Glutamatergic neuron (in vitro differentiated cells): ENCODE results near the gene FLRT2. TPM values are rescaled to one million over a fixed set of nuclear protein-coding genes. Genes with fewer than 3 reads are reported as not detected.

Source experiments
- DNase-seq: peaks from one replicate; pipeline ENCODE4 v3.0.0; 2022
- H3K27ac Mint-ChIP-seq: one replicate; pipeline ENCODE4 v1.8.0; 2020; ENCODE audit warnings: mild to moderate bottlenecking, mixed read lengths, inconsistent platforms; ENCODE audit not compliant: unreplicated experiment
- H3K27me3 Mint-ChIP-seq: one replicate; pipeline ENCODE4 v1.8.0; 2020; ENCODE audit warnings: mild to moderate bottlenecking, moderate library complexity, mixed read lengths, inconsistent platforms; ENCODE audit not compliant: unreplicated experiment
- H3K36me3 Mint-ChIP-seq: one replicate; pipeline ENCODE4 v1.8.0; 2020; ENCODE audit warnings: mild to moderate bottlenecking, mixed read lengths, inconsistent platforms; ENCODE audit not compliant: unreplicated experiment
- H3K4me1 Mint-ChIP-seq: one replicate; pipeline ENCODE4 v1.8.0; 2020; ENCODE audit warnings: mild to moderate bottlenecking, low read depth, mixed read lengths, inconsistent platforms; ENCODE audit not compliant: unreplicated experiment
- H3K4me3 Mint-ChIP-seq: one replicate; pipeline ENCODE4 v1.8.0; 2020; ENCODE audit warnings: mild to moderate bottlenecking, mixed read lengths, inconsistent platforms; ENCODE audit not compliant: unreplicated experiment
- H3K9me3 Mint-ChIP-seq: one replicate; pipeline ENCODE4 v1.8.0; 2020; ENCODE audit warnings: mild to moderate bottlenecking, moderate library complexity, mixed read lengths, inconsistent platforms; ENCODE audit not compliant: unreplicated experiment
- total RNA-seq: library from RNA; stranded (reverse); fragmentation: NEBNext Ultra II Directional; extraction: Animal tissue kit (Norgen Biotek cat#: 25700); gene quantifications from one replicate; pipeline ENCODE4 v1.2.1, GENCODE V29; 2021; ENCODE audit not compliant: unreplicated experiment
- TF ChIP-seq, protein P1 (sequence below): fragments of 200-600 bp; sonication (generic); IDR thresholded peaks from one replicate; pipeline ENCODE4 v1.5.0; 2021; ENCODE audit not compliant: partially characterized antibody, unreplicated experiment

FLRT2 gene
- total RNA-seq, 1 donor from 2014 or later, result 69.6 TPM

GRCh38 chr14:85601690-85602089, 71.7 kb downstream of the FLRT2 start:
- peak overlapping the region; percentile 82 for H3K27ac Mint-ChIP-seq
- H3K4me3 Mint-ChIP-seq, result peak overlapping the region; percentile 63
- TF ChIP-seq, protein P1, sequence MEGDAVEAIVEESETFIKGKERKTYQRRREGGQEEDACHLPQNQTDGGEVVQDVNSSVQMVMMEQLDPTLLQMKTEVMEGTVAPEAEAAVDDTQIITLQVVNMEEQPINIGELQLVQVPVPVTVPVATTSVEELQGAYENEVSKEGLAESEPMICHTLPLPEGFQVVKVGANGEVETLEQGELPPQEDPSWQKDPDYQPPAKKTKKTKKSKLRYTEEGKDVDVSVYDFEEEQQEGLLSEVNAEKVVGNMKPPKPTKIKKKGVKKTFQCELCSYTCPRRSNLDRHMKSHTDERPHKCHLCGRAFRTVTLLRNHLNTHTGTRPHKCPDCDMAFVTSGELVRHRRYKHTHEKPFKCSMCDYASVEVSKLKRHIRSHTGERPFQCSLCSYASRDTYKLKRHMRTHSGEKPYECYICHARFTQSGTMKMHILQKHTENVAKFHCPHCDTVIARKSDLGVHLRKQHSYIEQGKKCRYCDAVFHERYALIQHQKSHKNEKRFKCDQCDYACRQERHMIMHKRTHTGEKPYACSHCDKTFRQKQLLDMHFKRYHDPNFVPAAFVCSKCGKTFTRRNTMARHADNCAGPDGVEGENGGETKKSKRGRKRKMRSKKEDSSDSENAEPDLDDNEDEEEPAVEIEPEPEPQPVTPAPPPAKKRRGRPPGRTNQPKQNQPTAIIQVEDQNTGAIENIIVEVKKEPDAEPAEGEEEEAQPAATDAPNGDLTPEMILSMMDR, result no peak
- no peaks in the 10 kb centered on the region for H3K36me3 Mint-ChIP-seq
- peaks cover under 1% of the 10 kb centered on the region for H3K9me3 Mint-ChIP-seq
- peaks cover 60% of the 10 kb centered on the region for H3K4me1 Mint-ChIP-seq
- DNase-seq, result no peak
- H3K27me3 Mint-ChIP-seq, result no peaks in the 10 kb centered on the region

GRCh38 chr14:85602345-85602744, 72.4 kb downstream of the FLRT2 start:
- Mint-ChIP-seq H3K4me3 (peak overlapping the region; percentile 39), H3K9me3 (peaks cover 3% of the 10 kb centered on the region), H3K27ac (peak overlapping the region; percentile 79), H3K36me3 (no peaks in the 10 kb centered on the region), H3K4me1 (peaks cover 63% of the 10 kb centered on the region), H3K27me3 (peaks cover 2% of the 10 kb centered on the region)
- DNase-seq, result no peak
- TF ChIP-seq, protein P1, result no peak

GRCh38 chr14:85604021-85604420, 74.1 kb downstream of the FLRT2 start:
- Mint-ChIP-seq H3K4me1 (peaks cover 56% of the 10 kb centered on the region), H3K27me3 (peaks cover 2% of the 10 kb centered on the region), H3K27ac (peak overlapping the region; percentile 64), H3K4me3 (no peak overlapping the region), H3K36me3 (peaks cover 4% of the 10 kb centered on the region), H3K9me3 (peaks cover 3% of the 10 kb centered on the region)
- TF ChIP-seq, protein P1, result no peak
- no peak for DNase-seq

GRCh38 chr14:85604714-85605113, 74.8 kb downstream of the FLRT2 start:
- TF ChIP-seq, protein P1, result no peak
- H3K9me3 Mint-ChIP-seq, result peaks cover 3% of the 10 kb centered on the region
- peaks cover 4% of the 10 kb centered on the region for H3K36me3 Mint-ChIP-seq
- peaks cover 2% of the 10 kb centered on the region for H3K27me3 Mint-ChIP-seq
- H3K27ac Mint-ChIP-seq, result peak overlapping the region; percentile 64
- no peak for DNase-seq
- no peak overlapping the region for H3K4me3 Mint-ChIP-seq
- H3K4me1 Mint-ChIP-seq, result peaks cover 50% of the 10 kb centered on the region

GRCh38 chr14:85607651-85608081, 77.7 kb downstream of the FLRT2 start:
- peaks cover 33% of the 10 kb centered on the region for H3K4me1 Mint-ChIP-seq
- H3K27ac Mint-ChIP-seq, result no peak overlapping the region
- DNase-seq, result no peak
- H3K4me3 Mint-ChIP-seq, result no peak overlapping the region
- peaks cover 5% of the 10 kb centered on the region for H3K9me3 Mint-ChIP-seq
- H3K36me3 Mint-ChIP-seq, result peaks cover 4% of the 10 kb centered on the region
- peaks cover 4% of the 10 kb centered on the region for H3K27me3 Mint-ChIP-seq
- TF ChIP-seq, protein P1, result no peak
